NCI-H187 (cell line): ENCODE results near the gene MYCBPAP.
"Not testable (repeated sequence)": the region's sequence is repeated elsewhere in the genome, so short reads cannot be mapped to it uniquely, and the experiment has no call there.

Source experiments
- DNase-seq, 2 experiments: peaks; one replicate each; lab custom pipeline; 2025; lab: John Stamatoyannopoulos, UW

MYCBPAP gene

GRCh38 chr17:50472286-50472685, 36.0 kb upstream of the MYCBPAP start:
- no peak for DNase-seq

GRCh38 chr17:50472761-50473161, 35.5 kb upstream of the MYCBPAP start:
- not testable (repeated sequence) for DNase-seq

DNA sequence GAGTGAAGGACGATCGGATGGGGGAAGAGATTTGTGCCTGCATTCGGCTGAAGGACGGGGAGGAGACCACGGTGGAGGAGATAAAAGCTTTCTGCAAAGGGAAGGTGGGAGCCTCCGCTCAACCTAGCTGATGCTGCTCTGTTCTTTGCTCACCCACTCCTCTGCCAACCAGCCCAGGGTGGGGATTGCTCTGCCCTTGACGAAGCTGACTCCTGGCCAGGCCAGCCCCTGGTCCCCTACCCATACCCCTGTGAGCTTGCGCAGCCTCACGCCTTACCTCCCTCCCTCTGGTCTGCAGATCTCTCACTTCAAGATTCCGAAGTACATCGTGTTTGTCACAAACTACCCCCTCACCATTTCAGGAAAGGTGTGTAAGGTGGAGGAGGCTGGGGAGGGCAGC, 34.3 kb upstream of the MYCBPAP start:
- no peak for DNase-seq

DNA sequence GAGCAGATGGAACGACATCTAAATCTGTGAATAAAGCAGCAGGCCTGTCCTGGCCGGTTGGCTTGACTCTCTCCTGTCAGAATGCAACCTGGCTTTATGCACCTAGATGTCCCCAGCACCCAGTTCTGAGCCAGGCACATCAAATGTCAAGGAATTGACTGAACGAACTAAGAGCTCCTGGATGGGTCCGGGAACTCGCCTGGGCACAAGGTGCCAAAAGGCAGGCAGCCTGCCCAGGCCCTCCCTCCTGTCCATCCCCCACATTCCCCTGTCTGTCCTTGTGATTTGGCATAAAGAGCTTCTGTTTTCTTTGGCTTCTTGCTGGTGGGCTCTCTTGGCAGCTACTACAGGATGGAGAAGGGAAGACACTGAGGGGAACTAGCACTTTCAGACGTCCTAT, 33.7 kb upstream of the MYCBPAP start:
- no peak for DNase-seq

GRCh38 chr17:50475362-50475761, 32.9 kb upstream of the MYCBPAP start:
- DNase-seq, result no peak

- DNase-seq, result not testable (repeated sequence)
Measured at GRCh38 chr17:50475775-50476544, 32.3 kb upstream of the MYCBPAP start.

GRCh38 chr17:50476545-50477315, 31.5 kb upstream of the MYCBPAP start:
- no peak for DNase-seq

- DNase-seq, result no peak
Measured at GRCh38 chr17:50477976-50478375, 30.3 kb upstream of the MYCBPAP start.

DNA sequence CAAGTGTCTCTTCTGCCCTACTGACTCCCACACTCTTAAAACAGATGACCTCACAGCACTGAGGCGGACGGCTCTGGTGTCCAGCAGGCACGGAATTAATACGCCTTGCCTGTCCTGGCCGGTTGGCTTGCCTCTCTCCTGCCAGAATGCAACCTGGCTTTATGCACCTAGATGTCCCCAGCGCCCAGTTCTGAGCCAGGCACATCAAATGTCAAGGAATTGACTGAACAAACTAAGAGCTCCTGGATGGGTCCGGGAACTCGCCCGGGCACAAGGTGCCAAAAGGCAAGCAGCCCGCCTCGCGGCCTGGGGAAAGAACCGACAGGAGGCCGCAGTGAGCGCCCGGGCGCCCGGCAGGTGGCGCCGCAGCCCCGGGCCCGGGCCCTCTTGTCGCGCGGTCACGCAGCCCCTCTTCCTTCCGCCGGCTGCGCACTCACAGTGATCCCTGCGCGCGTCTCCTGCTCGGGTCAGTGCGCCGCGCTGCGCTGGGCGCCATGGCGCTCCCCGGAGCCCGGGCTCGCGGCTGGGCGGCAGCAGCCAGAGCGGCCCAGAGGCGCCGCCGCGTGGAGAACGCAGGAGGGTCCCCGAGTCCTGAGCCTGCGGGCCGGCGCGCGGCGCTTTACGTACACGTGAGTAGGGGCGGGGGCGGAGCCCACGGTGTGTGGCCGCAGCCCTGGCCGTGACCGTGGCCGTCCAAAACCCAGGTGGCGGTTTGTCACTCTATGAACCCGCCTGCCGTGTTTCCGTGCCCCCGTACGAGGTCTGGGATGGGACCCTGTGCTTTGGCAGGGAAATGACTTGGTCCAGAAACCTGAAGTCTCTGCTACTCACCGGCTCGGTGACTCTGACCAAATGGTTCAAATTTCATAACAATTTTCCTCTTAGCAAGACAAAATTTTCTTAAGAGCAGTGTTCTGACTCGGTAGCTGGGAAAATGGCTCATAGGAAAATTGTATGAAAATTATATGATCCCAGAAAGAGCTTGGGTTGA, 29.6 kb upstream of the MYCBPAP start, which contains the start of gene RSAD1:
Gene RSAD1, plus strand, starts transcription at position 470 of the 991 bp plus-strand sequence. Its CDS starts 25 bp downstream, at position 495.
- peak; percentile 59 to 90 for DNase-seq

DNA sequence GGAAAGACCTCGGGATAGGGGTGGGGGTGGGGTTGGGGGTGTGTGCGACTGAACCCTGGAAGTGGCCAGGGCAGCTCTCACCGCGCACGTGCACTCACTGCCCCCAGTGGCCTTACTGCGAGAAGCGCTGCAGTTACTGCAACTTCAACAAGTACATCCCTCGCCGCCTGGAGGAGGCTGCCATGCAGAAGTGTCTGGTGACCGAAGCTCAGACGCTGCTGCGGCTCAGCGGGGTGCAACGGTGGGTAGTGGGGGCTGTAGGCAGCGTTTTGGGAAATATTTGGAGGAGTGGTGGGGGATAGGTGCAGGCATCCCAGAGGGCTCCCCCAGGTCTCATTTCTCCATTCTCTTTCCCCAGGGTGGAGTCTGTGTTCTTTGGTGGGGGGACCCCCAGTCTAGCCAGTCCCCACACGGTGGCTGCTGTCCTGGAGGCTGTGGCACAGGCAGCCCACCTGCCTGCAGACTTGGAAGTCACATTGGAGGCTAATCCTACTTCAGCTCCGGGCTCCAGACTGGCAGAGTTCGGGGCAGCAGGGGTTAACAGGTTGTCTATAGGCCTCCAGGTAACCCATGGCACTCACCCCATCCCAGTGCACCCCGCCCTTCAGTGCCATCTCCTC, 28.6 kb upstream of the MYCBPAP start:
- peak in 1 of 2 experiments; percentile 33 for DNase-seq

DNA sequence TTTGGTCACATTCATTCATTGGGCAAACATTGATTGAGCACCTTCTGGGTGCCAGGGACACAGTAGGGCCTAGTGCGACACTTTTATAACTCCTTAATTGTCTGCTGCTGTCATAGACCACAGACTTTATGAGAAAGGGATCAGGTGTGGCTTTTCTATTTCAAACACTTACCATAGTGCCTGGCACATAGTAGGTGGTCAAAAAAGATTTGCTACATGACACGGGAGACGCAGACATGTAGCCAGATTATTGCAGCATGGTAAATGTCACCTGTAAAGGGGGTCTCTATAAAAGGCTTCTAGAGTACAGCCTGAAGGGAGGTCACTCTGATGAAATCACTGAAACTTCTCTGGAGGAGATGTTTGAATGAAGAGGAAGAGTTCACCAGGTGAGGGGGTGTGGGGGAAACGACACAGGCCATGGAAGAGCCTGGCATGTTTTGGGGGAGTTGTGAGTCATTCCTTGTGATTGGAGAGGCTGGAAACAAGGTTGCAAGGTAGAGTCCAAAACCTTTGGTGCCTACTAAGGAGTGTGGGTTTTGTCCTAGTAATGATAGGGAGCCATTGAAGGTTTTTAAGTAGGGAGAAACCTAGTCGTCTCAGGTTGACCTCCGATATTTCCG, 28.0 kb upstream of the MYCBPAP start:
- DNase-seq, result no peak

- DNase-seq, result no peak
Measured at GRCh38 chr17:50480854-50481490, 27.3 kb upstream of the MYCBPAP start.

GRCh38 chr17:50481648-50482047, 26.6 kb upstream of the MYCBPAP start:
- no peak for DNase-seq

- DNase-seq, result no peak
Measured at GRCh38 chr17:50482110-50482509, 26.1 kb upstream of the MYCBPAP start.

DNA sequence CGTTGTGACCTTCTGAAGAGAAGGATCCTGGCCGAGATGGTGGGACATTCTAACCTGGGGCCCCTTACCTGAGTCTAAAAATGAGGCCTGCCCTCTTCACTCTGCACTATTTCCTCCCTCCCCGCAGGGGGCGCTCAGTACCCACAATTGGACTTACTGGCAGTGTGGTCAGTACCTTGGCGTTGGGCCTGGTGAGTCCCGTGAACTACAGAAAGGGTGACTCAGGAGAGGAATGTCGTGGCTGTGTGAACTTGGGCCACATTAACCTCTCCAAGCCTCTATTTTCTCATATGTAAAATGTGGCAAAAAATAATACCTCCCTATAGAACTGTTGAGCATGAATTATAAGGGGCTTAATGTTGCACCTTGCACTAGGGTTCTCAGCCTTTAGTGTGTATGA, 25.7 kb upstream of the MYCBPAP start:
- DNase-seq, result peak in 1 of 2 experiments; percentile 12

GRCh38 chr17:50483266-50483665, 25.0 kb upstream of the MYCBPAP start:
- DNase-seq, result no peak

DNA sequence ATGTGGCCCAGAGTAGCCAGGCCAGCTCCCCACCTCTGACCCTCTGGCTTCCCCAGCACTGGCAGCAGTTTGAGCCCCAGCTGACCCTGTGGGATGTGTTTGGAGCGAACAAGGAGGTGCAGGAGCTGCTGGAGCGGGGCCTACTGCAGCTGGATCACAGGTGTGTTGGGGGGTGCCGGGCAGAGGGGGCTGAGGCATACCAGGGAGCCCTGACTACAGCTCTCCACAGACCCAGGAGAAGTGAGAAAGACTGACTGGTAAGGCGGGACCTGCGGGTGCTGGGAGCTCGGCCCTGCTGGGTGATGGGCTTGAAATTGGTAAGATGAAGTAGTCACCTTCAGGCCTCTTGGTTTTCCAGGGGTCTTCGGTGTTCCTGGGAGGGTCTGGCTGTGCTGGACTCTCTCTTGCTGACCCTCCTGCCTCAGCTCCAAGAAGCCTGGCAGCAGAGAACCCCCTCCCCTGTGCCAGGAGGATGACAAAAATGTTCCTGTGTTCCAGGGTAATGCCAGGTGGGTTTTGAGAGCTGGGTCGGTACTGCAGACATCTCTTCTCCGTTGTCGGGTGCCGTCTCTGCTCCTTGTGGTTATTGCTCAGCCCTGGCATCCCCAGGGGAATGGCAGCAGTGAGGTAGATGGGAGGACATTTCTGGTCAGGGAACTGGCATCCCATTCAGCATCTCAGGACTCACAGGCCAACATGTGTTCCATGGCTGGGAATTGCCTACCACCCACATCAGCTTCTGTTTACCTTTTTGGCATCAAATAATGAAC, 23.7 kb upstream of the MYCBPAP start:
- DNase-seq, result no peak

DNA sequence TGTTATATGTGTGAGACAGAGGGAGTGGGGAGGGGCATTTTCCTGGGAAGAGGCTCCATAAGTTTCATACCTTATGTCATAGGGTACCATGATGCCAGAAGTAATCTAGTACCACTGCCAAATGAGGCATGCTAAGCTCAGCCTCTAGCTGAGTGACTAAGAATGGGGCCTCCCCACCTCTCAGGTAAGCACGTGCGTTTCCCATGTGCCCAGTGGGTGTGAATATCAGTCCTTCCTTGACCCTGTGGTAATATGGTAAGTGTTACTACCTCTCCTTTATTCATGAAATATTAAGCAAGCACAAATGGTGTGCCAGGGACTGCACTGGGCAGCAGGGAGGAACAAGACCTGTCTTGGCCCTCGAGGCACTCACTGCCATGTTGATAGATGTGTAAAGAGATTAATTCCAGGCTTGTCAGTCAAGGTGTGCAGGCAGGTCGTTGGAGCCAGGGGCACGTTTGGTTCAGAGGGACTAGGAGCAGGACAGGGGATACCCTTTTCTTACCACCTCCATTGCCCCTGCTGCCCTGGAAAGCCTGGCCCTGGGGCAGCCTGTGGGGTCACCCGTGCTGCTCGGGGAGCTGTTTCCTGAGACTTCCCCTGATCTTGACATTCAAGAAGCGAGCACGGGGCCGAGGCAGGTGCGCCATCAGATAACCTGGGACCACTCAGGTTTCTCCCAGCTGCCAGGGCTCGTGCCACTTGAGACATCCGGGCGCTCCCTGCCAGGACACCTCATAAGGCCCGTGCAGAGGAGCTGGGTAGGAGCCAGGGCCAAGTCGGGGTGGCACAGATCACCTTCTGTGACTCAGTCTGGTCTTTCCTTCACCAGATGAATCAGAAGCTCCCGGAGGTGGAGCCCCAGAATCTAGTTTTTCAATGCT, 20.8 kb upstream of the MYCBPAP start:
- DNase-seq, result no peak

DNA sequence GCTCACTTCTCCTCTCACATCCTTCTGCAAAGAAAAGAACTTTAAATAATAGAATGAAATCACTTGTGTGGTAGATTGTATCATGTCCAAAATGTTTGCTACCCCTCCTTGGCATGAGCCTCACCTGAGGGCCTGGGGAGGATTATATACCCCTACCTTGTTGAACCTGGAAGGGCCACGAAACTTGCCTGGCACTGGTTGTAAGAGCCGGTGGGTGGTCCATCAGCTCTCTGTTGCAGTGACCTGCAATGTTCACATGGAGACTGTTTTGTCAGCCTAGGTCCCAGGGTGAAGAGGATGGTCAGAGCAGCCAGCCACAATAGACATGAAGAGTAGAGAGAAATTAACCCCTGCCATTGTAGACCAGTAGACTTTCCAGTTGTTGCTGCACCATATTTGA, 19.4 kb upstream of the MYCBPAP start:
- no peak for DNase-seq
